LoVo (cell line): Measurements from ENCODE around the gene LCE2A.

Source experiments
- DNase-seq: peaks from one replicate; pipeline ENCODE4 v3.0.0-alpha.2; 2016; ENCODE audit warnings: low spot score

Gene LCE2A

GRCh38 chr1:152743371-152744145, 45.4 kb downstream of the LCE2A start:
- no peak for DNase-seq

GRCh38 chr1:152745289-152745704, 47.2 kb downstream of the LCE2A start:
- no peak for DNase-seq

DNA sequence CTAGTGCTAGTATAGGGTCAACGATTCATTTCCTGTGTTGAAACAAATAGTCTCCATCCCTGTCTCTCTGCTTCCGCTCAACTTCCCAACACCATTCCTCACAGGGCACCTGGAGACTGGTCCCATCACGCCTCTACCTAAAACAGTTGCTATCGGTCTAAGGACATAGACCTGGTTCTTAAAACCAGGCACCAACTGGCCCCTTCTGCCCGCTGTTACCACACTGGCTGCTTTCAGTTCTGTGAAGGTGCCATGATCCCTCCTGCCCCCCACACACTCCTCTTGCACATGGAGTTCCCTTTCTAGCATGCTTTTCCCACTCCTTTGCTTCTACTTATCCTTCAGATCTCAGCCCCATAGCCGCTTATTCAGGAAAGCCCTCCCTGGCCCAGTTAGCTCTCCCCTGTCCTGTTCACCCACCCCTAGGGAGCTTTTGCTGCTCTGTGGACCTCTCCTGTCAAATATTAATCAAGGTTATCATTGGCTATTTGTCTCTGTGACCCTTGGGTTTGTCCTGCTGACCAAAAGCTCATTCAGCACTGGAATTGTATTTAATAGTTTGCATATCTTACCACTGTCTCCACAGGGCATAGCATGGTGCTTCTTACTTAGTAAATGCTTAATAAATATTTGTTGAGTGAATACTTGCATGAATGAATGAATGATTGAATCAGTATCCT, 47.8 kb downstream of the LCE2A start:
- no peak for DNase-seq

DNA sequence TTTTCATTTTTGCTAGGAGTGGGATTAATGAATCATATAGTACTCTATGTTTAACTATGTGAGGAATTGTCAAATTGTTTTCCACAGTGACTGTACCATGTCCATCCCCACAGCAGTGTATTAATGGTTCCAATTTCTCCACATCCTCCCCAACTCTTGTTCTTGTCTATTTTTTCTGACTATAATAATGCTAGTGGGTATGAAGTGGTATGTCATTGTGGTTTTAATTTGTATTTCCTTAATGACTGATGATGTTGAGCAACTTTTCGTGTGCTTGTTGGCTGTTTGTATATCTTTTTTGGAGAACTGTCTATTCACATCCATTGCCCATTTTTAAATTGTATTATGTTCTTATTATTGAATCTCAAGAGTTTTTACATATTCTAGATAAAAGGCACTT, 49.7 kb downstream of the LCE2A start:
- DNase-seq, result no peak
